Measurements from ENCODE around the gene XPO1. TPM values are rescaled to one million over a fixed set of nuclear protein-coding genes. Genes with fewer than 3 reads are reported as not detected.

The XPO1 gene
- total RNA-seq, 6 experiments from 2014 or later, result 114 to 158 (median 139) TPM

GRCh38 chr2:61530749-61531148 lies 7.4 kb downstream of the XPO1 start:
- no peak overlapping the region for H3K4me3 Mint-ChIP-seq
- H3K27me3 Mint-ChIP-seq (ENCODE audit: insufficient read depth), result peaks cover 3% of the 10 kb centered on the region; the same call in 1 of the 2 replicates
- H3K36me3 Mint-ChIP-seq (ENCODE audit: low read depth), result peaks cover 8% of the 10 kb centered on the region; the same call in 1 of the 2 replicates
- TF ChIP-seq CTCF (IDR thresholded peaks at IDR 0.05), result no peak
- H3K9me3 Mint-ChIP-seq, result no peaks in the 10 kb centered on the region
- peaks cover 38% of the 10 kb centered on the region for H3K4me1 Mint-ChIP-seq (ENCODE audit: low read depth)
- DNase-seq, result no peak
- no peak overlapping the region for H3K27ac Mint-ChIP-seq

GRCh38 chr2:61529944-61530735 lies 8.0 kb downstream of the XPO1 start:
- Mint-ChIP-seq H3K36me3 (ENCODE audit: low read depth) (peaks cover 1% of the 10 kb centered on the region; the same call in 1 of the 2 replicates), H3K27ac (no peak overlapping the region), H3K4me3 (no peak overlapping the region), H3K4me1 (ENCODE audit: low read depth) (peaks cover 33% of the 10 kb centered on the region), H3K27me3 (ENCODE audit: insufficient read depth) (peaks cover 3% of the 10 kb centered on the region; the same call in 1 of the 2 replicates), H3K9me3 (no peaks in the 10 kb centered on the region)
- no peak for DNase-seq
- TF ChIP-seq CTCF (IDR thresholded peaks at IDR 0.05), result no peak

GRCh38 chr2:61520261-61520660 lies 17.9 kb downstream of the XPO1 start:
- no peak for TF ChIP-seq CTCF (IDR thresholded peaks at IDR 0.05)
- H3K36me3 Mint-ChIP-seq (ENCODE audit: low read depth), result peaks cover 20% of the 10 kb centered on the region
- H3K4me1 Mint-ChIP-seq (ENCODE audit: low read depth), result peaks cover 12% of the 10 kb centered on the region; the same call in 1 of the 2 replicates
- H3K4me3 Mint-ChIP-seq, result no peak overlapping the region
- H3K27ac Mint-ChIP-seq, result no peak overlapping the region
- DNase-seq, result no peak
- H3K9me3 Mint-ChIP-seq, result no peaks in the 10 kb centered on the region
- H3K27me3 Mint-ChIP-seq (ENCODE audit: insufficient read depth), result peaks cover 4% of the 10 kb centered on the region; the same call in 1 of the 2 replicates

GRCh38 chr2:61512768-61513398 lies 25.3 kb downstream of the XPO1 start:
- no peaks in the 10 kb centered on the region for H3K27me3 Mint-ChIP-seq (ENCODE audit: insufficient read depth)
- no peak for DNase-seq
- no peak overlapping the region for H3K27ac Mint-ChIP-seq
- no peak overlapping the region for H3K4me3 Mint-ChIP-seq
- peaks cover 30% of the 10 kb centered on the region for H3K36me3 Mint-ChIP-seq (ENCODE audit: low read depth)
- peaks cover 6% of the 10 kb centered on the region; the same call in 1 of the 2 replicates for H3K4me1 Mint-ChIP-seq (ENCODE audit: low read depth)
- no peak for TF ChIP-seq CTCF (IDR thresholded peaks at IDR 0.05)
- no peaks in the 10 kb centered on the region for H3K9me3 Mint-ChIP-seq

GRCh38 chr2:61510674-61511671 lies 27.2 kb downstream of the XPO1 start:
- Mint-ChIP-seq H3K36me3 (ENCODE audit: low read depth) (peaks cover 30% of the 10 kb centered on the region), H3K27ac (0 out of 2 replicates have a peak overlapping the region, but pooled peaks have one; percentile 24), H3K4me1 (ENCODE audit: low read depth) (peaks cover 6% of the 10 kb centered on the region; the same call in 1 of the 2 replicates), H3K9me3 (no peaks in the 10 kb centered on the region), H3K4me3 (no peak overlapping the region), H3K27me3 (ENCODE audit: insufficient read depth) (no peaks in the 10 kb centered on the region)
- DNase-seq, result no peak
- TF ChIP-seq CTCF (IDR thresholded peaks at IDR 0.05), result no peak
